ENCODE results near the gene LEPR.
"Not testable (repeated sequence)": the region's sequence is repeated elsewhere in the genome, so short reads cannot be mapped to it uniquely, and the experiment has no call there.

The LEPR gene

GRCh38 chr1:65437616-65438015 is 17.1 kb downstream of the LEPR start:
- DNase-seq = no peak

- DNase-seq = no peak
Measured at GRCh38 chr1:65440322-65440900, 19.9 kb downstream of the LEPR start.

- DNase-seq = no peak
Measured at GRCh38 chr1:65440915-65441314, 20.4 kb downstream of the LEPR start.

- DNase-seq = no peak
Measured at GRCh38 chr1:65441464-65441863, 21.0 kb downstream of the LEPR start.

GRCh38 chr1:65442442-65442841 is 22.0 kb downstream of the LEPR start:
- DNase-seq = no peak

GRCh38 chr1:65443647-65444046 is 23.2 kb downstream of the LEPR start:
- DNase-seq = no peak

GRCh38 chr1:65444128-65444640 is 23.7 kb downstream of the LEPR start:
- no peak for DNase-seq

GRCh38 chr1:65445837-65446236 is 25.4 kb downstream of the LEPR start:
- DNase-seq = no peak

GRCh38 chr1:65449214-65449823 is 28.9 kb downstream of the LEPR start:
- no peak for DNase-seq

GRCh38 chr1:65455678-65456077 is 35.2 kb downstream of the LEPR start:
- DNase-seq = not testable (repeated sequence)

- no peak for DNase-seq
Measured at GRCh38 chr1:65456481-65456880, 36.0 kb downstream of the LEPR start.

GRCh38 chr1:65457868-65458267 is 37.4 kb downstream of the LEPR start:
- no peak for DNase-seq

- no peak for DNase-seq
Measured at GRCh38 chr1:65458730-65459396, 38.4 kb downstream of the LEPR start.

- DNase-seq = peak; percentile 51
Measured at GRCh38 chr1:65459397-65459768, 38.9 kb downstream of the LEPR start.

GRCh38 chr1:65465837-65466236 is 45.4 kb downstream of the LEPR start:
- not testable (repeated sequence) for DNase-seq

- no peak for DNase-seq
Measured at GRCh38 chr1:65467536-65467935, 47.1 kb downstream of the LEPR start.

GRCh38 chr1:65469126-65469888 is 48.8 kb downstream of the LEPR start:
- DNase-seq = no peak

GRCh38 chr1:65469889-65470340 is 49.4 kb downstream of the LEPR start:
- no peak for DNase-seq
